Adrenal gland (tissue), 12 donors: ENCODE data around the gene CIZ1. TPM values are rescaled to one million over a fixed set of nuclear protein-coding genes. Genes with fewer than 3 reads are reported as not detected.
"Not testable (repeated sequence)": the region's sequence is repeated elsewhere in the genome, so short reads cannot be mapped to it uniquely, and the experiment has no call there.

Experiments used
- DNase-seq, 7 donors: peaks; one replicate each; pipeline ENCODE4 v3.0.0-alpha.2; 2019 to 2020
- H3K27ac ChIP-seq, 5 donors: fragments of 200-600 bp; sonication (generic) in 4 of 5; 1 replicate in 3 of 5; 2 replicates in 2 of 5; pipeline versions ENCODE4 v1.5.1 to v1.8.0; 2016 to 2020; ENCODE audit warnings: mild to moderate bottlenecking in 1 of 5
- H3K27me3 ChIP-seq: fragments of 200-600 bp; 2 replicates; pipeline ENCODE4 v1.8.0; 2021
- H3K36me3 ChIP-seq, 2 donors: fragments of 200-600 bp; replicated peaks in 1 of 2; 1 replicate in 1 of 2; 2 replicates in 1 of 2; pipeline versions ENCODE4 v1.5.1 to v1.8.0; 2018 to 2022
- H3K4me1 ChIP-seq, 2 donors: fragments of 200-600 bp; replicated peaks in 1 of 2; 1 replicate in 1 of 2; 2 replicates in 1 of 2; pipeline versions ENCODE4 v1.5.1 to v1.8.0; 2018 to 2021
- H3K4me3 ChIP-seq, 4 donors: fragments of 200-600 bp; sonication (generic) in 3 of 4; one replicate each; pipeline ENCODE4 v1.5.1; 2016 to 2018
- H3K9me3 ChIP-seq, 3 donors: fragments of 200-600 bp; sonication (generic) in 1 of 3; replicated peaks in 1 of 3; 1 replicate in 2 of 3; 2 replicates in 1 of 3; pipeline versions ENCODE4 v1.5.1 to v1.8.0; 2016 to 2021
- CTCF ChIP-seq, 6 experiments: fragments of 450-650 bp in 4 of 6; fragments of 200-600 bp in 2 of 6; sonication (generic) in 1 of 6; IDR thresholded peaks; 1 replicate in 5 of 6; 2 replicates in 1 of 6; pipeline versions ENCODE4 v1.5.1 to v1.8.0; 2016 to 2021; ENCODE audit warnings: antibody characterized with exemption in 6 of 6, mild to moderate bottlenecking in 2 of 6, moderate library complexity in 1 of 6
- POLR2A ChIP-seq, 2 donors: fragments of 450-650 bp; IDR thresholded peaks; one replicate each; pipeline ENCODE4 v1.6.1; 2017; ENCODE audit warnings: antibody characterized with exemption in 2 of 2, mild to moderate bottlenecking in 2 of 2, moderate library complexity in 1 of 2
- WGBS, 4 donors: extraction: QIAGEN DNeasy Blood & Tissue Kit in 2 of 4; methylation state at CpG; one replicate each; pipeline versions ENCODE4 v1.1.5 to v1.1.7; 2013 to 2017; 5-methylcytosine and 5-hydroxymethylcytosine counted together
- intact Hi-C, 2 donors: fragments of 100-400 bp; cut with DNase I; formaldehyde crosslinking; loops; one replicate each; pipeline versions ENCODE4 v1.14.1 to v1.15.0; 2022 to 2023
- polyA plus RNA-seq, 3 donors: library from polyadenylated mRNA; stranded (reverse); fragments of 200-250 nt in 2 of 3; fragments of 350-450 nt in 1 of 3; fragmentation: Illumina TruSeq in 1 of 3; extraction: RNeasy Lipid Tissue Mini Kit (QIAGEN cat#74804) in 1 of 3; gene quantifications; one replicate each; pipeline ENCODE4 v1.2.3, GENCODE V29; 2013 to 2014
- total RNA-seq, 9 donors: library from RNA; depleted of rRNA in 4 of 9; stranded (reverse); fragments of >200 nt in 4 of 9; fragments of 120-200 nt in 1 of 9; fragmentation: NEBNext Ultra II Directional in 1 of 9; extraction: Animal tissue kit (Norgen Biotek cat#: 25700) in 1 of 9; gene quantifications; one replicate each; pipeline versions ENCODE4 v1.1.0 to v1.2.4, GENCODE V29; 2013 to 2023
- donor health status: healthy with polysubstance abuse.
- donor health status: Bipolar disorder and iron deficiency.
- donor health status: DM: yes; HTN: yes; CAD: no.
- donor health status: DM: no; HTN: no; CAD: no.
- donor health status: DM: no; HTN: no; CAD: no.
- donor health status: DM: yes; HTN: yes; CAD: no.

The CIZ1 gene
- total and polyA plus RNA-seq, 12 donors = 25.3 to 142 (median 80.4) TPM

DNA sequence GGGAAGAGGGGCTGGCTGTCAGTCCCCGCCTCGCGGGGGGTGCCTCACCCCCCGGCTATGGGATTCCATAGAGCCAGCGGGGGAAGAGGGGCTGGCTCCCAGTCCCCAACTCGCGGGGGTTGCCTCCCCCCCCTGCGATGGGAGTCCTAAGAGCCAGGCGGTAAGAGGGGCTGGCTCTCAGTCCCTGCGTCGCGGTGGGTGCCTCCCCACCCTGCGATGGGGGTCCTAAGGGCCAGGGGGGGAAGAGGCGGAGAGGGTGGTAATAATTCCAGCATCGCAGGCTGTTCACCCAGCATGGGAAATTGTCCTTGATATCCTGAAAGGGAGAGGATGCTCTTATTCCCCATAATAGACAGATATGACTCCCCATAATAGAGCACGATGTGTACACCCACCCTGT is 51.8 kb downstream of the CIZ1 start:
- Histone ChIP-seq H3K27me3 (no peaks in the 10 kb centered on the region), H3K36me3 (no peaks in the 10 kb centered on the region), H3K4me1 (no peaks in the 10 kb centered on the region), H3K27ac (no peak overlapping the region), H3K4me3 (no peak overlapping the region), H3K9me3 (no peaks in the 10 kb centered on the region)
- no peak for DNase-seq
- 75 to 92% (median 86%) methylated on average over 3 to 9 of the region's 16 CpGs for WGBS, 4 donors
- intact Hi-C loops = no loop called here
- TF ChIP-seq POLR2A (IDR thresholded peaks at IDR 0.05) = no peak
- TF ChIP-seq CTCF (IDR thresholded peaks at IDR 0.05) = no peak

DNA sequence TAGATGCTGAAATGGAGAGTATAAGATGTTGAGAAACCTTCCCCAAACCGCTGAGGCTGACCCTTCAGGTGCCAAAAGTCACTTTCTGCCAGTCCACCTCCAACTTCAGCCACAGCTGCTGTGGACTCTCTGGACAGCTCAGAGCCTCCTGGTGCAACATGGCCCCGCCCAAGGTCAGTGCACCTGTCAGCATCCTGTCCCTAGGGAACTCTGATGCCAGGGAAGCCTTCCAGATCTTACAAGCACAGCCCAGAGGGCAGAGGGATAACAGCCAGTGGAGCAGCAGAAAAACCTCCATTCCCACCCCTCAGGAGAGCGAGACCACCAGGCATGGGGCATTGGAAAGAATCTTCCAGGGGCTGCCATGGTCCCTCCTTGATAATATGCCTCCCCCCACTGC is 53.4 kb downstream of the CIZ1 start:
- H3K4me3 ChIP-seq = no peak overlapping the region
- H3K4me1 ChIP-seq = no peaks in the 10 kb centered on the region
- no peak overlapping the region for H3K27ac ChIP-seq
- DNase-seq = no peak
- no peak for TF ChIP-seq POLR2A (IDR thresholded peaks at IDR 0.05)
- no peak for TF ChIP-seq CTCF (IDR thresholded peaks at IDR 0.05)
- H3K27me3 ChIP-seq = no peaks in the 10 kb centered on the region
- H3K9me3 ChIP-seq = no peaks in the 10 kb centered on the region
- H3K36me3 ChIP-seq = no peaks in the 10 kb centered on the region
- WGBS, 4 donors = 80 to 86% (median 84%) methylated on average over 1 to 3 of the region's 3 CpGs
- intact Hi-C loops = no loop called here

- H3K9me3 ChIP-seq = no peaks in the 10 kb centered on the region
- no peaks in the 10 kb centered on the region for H3K36me3 ChIP-seq
- no peak for DNase-seq
- TF ChIP-seq POLR2A (IDR thresholded peaks at IDR 0.05) (no peak), CTCF (IDR thresholded peaks at IDR 0.05) (no peak)
- intact Hi-C loops = no loop called here
- H3K27ac ChIP-seq = no peak overlapping the region
- H3K27me3 ChIP-seq = no peaks in the 10 kb centered on the region
- 90 to 93% (median 92%) methylated on average over 17 to 18 of the region's 18 CpGs for WGBS, 4 donors
- no peaks in the 10 kb centered on the region for H3K4me1 ChIP-seq
- H3K4me3 ChIP-seq = no peak overlapping the region
Observed at GRCh38 chr9:128136816-128137793, 54.3 kb downstream of the CIZ1 start.

- H3K36me3 ChIP-seq, H3K4me1 ChIP-seq, intact Hi-C loops, H3K9me3 ChIP-seq, H3K4me3 ChIP-seq, H3K27me3 ChIP-seq, H3K27ac ChIP-seq, DNase-seq: not testable (repeated sequence)
- WGBS, 4 donors = 80 to 96% (median 86%) methylated on average over 3 to 8 of the region's 8 CpGs
Observed at GRCh38 chr9:128135561-128135960, 55.8 kb downstream of the CIZ1 start.

GRCh38 chr9:128132139-128132538 is 59.2 kb downstream of the CIZ1 start:
- H3K4me3 ChIP-seq, H3K27me3 ChIP-seq, H3K27ac ChIP-seq, H3K9me3 ChIP-seq, intact Hi-C loops, H3K36me3 ChIP-seq, H3K4me1 ChIP-seq, DNase-seq: not testable (repeated sequence)
- WGBS, 4 donors = 51 to 54% (median 52%) methylated on average over 7 to 8 of the region's 8 CpGs

DNA sequence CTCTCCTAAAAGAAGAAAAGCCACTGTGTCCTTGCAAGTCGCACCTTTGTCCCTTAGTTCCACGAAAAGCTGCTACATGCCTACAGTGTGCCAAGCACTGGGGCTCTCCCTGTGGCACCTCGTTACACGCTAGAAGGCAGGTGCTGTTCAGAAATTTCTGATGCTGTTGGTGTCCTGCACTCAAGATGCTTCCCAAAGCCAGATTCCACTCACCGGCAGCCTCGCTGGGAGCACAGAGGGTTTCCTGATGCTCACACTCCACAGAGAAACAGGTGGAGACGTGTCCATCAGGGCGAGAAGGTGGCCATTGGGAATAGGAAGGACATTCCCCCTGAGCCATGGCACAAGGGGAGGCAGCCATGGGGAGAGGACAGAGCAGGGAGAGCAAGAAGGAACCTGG is 60.0 kb downstream of the CIZ1 start:
- H3K4me3 ChIP-seq, intact Hi-C loops, H3K27ac ChIP-seq, H3K9me3 ChIP-seq, H3K36me3 ChIP-seq, H3K27me3 ChIP-seq: not testable (repeated sequence)
- peak in 1 of 7 donors; percentile 12 for DNase-seq
- peaks cover 12 to 14% of the 10 kb centered on the region in 2 donors for H3K4me1 ChIP-seq
- WGBS, 4 donors = 76 to 82% (median 80%) methylated on average over 7 to 8 of the region's 8 CpGs

GRCh38 chr9:128130651-128131050 is 60.7 kb downstream of the CIZ1 start:
- H3K4me3 ChIP-seq, intact Hi-C loops, H3K27me3 ChIP-seq, H3K27ac ChIP-seq, H3K36me3 ChIP-seq, H3K9me3 ChIP-seq: not testable (repeated sequence)
- peak in 1 of 7 donors; percentile 14 for DNase-seq
- WGBS, 4 donors = 46 to 66% (median 55%) methylated on average over 5 to 7 of the region's 7 CpGs
- peaks cover 17 to 21% of the 10 kb centered on the region in 2 donors for H3K4me1 ChIP-seq
